GM23248 (cell line): Measurements from ENCODE around the gene RASGRP1. TPM values are rescaled to one million over a fixed set of nuclear protein-coding genes. Genes with fewer than 3 reads are reported as not detected.

Experiments used
- DNase-seq: peaks from one replicate; pipeline ENCODE4 v3.0.0-alpha.2; 2015
- H2AFZ ChIP-seq: fragments of 200-600 bp; sonication (generic); 2 replicates; pipeline ENCODE4 v1.6.1; 2016; ENCODE audit warnings: antibody characterized with exemption
- H3F3A ChIP-seq: fragments of 200-600 bp; sonication (generic); 2 replicates; pipeline ENCODE4 v1.6.1; 2016; ENCODE audit warnings: mild to moderate bottlenecking, antibody characterized with exemption, mixed run types; ENCODE audit not compliant: insufficient read depth
- H3K27ac ChIP-seq: fragments of 200-600 bp; sonication (generic); 2 replicates; pipeline ENCODE4 v1.5.1; 2016; ENCODE audit warnings: mild to moderate bottlenecking
- H3K27me3 ChIP-seq: fragments of 200-600 bp; sonication (generic); replicated peaks from 2 replicates; pipeline ENCODE4 v1.6.1; 2016; ENCODE audit warnings: mild to moderate bottlenecking; ENCODE audit not compliant: insufficient read depth
- H3K36me3 ChIP-seq: fragments of 200-600 bp; sonication (generic); 2 replicates; pipeline ENCODE4 v1.6.1; 2016; ENCODE audit warnings: low read depth, mild to moderate bottlenecking
- H3K4me1 ChIP-seq: fragments of 200-600 bp; sonication (generic); 2 replicates; pipeline ENCODE4 v1.6.1; 2016; ENCODE audit warnings: mild to moderate bottlenecking; ENCODE audit not compliant: insufficient read depth
- H3K4me2 ChIP-seq: fragments of 200-600 bp; sonication (generic); one replicate; pipeline ENCODE4 v1.6.1; 2016; ENCODE audit warnings: mild to moderate bottlenecking; ENCODE audit not compliant: unreplicated experiment
- H3K4me3 ChIP-seq: fragments of 200-600 bp; sonication (generic); 2 replicates; pipeline ENCODE4 v1.5.1; 2016; ENCODE audit warnings: mild to moderate bottlenecking
- H3K79me2 ChIP-seq: fragments of 200-600 bp; sonication (generic); 2 replicates; pipeline ENCODE4 v1.6.1; 2016; ENCODE audit warnings: mild to moderate bottlenecking; ENCODE audit not compliant: insufficient read depth
- H3K9ac ChIP-seq: fragments of 200-600 bp; sonication (generic); 2 replicates; pipeline ENCODE4 v1.6.1; 2016; ENCODE audit warnings: mild to moderate bottlenecking
- H3K9me2 ChIP-seq: fragments of 200-600 bp; sonication (generic); 2 replicates; pipeline ENCODE4 v1.6.1; 2016; ENCODE audit warnings: mixed run types, mild to moderate bottlenecking, moderate library complexity; ENCODE audit not compliant: insufficient read depth
- H3K9me3 ChIP-seq: fragments of 200-600 bp; sonication (generic); one replicate; pipeline ENCODE4 v1.6.1; 2017; ENCODE audit warnings: low read depth
- H4K20me1 ChIP-seq: fragments of 200-600 bp; sonication (generic); 2 replicates; pipeline ENCODE4 v1.6.0; 2016; ENCODE audit not compliant: insufficient read depth
- EZH2 ChIP-seq: fragments of 200-600 bp; sonication (generic); IDR thresholded peaks from 2 replicates; pipeline ENCODE4 v1.6.1; 2018; ENCODE audit warnings: antibody characterized with exemption, mild to moderate bottlenecking; ENCODE audit not compliant: insufficient read depth, poor library complexity, severe bottlenecking
- EZH2phosphoT487 ChIP-seq: fragments of 200-600 bp; sonication (generic); IDR thresholded peaks from 2 replicates; pipeline ENCODE4 v1.6.1; 2018; ENCODE audit warnings: antibody characterized with exemption, moderate library complexity, mild to moderate bottlenecking, low read depth; ENCODE audit not compliant: insufficient read depth
- WGBS, 2 experiments: methylation state at CpG; one replicate each; pipeline ENCODE4 v1.1.6; 2015 to 2017; ENCODE audit warnings: low lambda C conversion rate in 2 of 2, low coverage in 1 of 2; ENCODE audit errors: missing lambda C conversion rate in 2 of 2; 5-methylcytosine and 5-hydroxymethylcytosine counted together
- in situ Hi-C: fragments of 300-500 bp; cut with MboI; formaldehyde crosslinking; loops from 2 replicates; pipeline ENCODE4 v1.15.0; 2020
- polyA plus RNA-seq: library from polyadenylated mRNA; unstranded; fragments of >200 nt; fragmentation: Nextera tagmentation; extraction: Ambion mirVana; gene quantifications from 2 replicates; pipeline ENCODE4 v1.2.1, GENCODE V29; 2016
- total RNA-seq: library from RNA; depleted of rRNA; stranded (reverse); fragments of >200 nt; shearing (Covaris generic); gene quantifications from 2 replicates; pipeline ENCODE4 v1.2.3, GENCODE V29; 2014

The RASGRP1 gene
- total and polyA plus RNA-seq, 2 experiments from 2014 or later, result 0.58 to 1.5 TPM

- H3K79me2 ChIP-seq, result no peaks in the 10 kb centered on the region
- no peaks in the 10 kb centered on the region for H3K9me3 ChIP-seq
- no peak for DNase-seq
- no peak overlapping the region for H3K27ac ChIP-seq
- peaks cover 42% of the 10 kb centered on the region for H3K4me1 ChIP-seq
- no peak for TF ChIP-seq EZH2
- no peak for TF ChIP-seq EZH2phosphoT487
- no peaks in the 10 kb centered on the region for H3K36me3 ChIP-seq
- no peak overlapping the region for H3K4me2 ChIP-seq
- in situ Hi-C loops, result no loop called here
- H3K27me3 ChIP-seq, result no peaks in the 10 kb centered on the region
- H3F3A ChIP-seq, result peaks cover 39% of the 10 kb centered on the region
- H4K20me1 ChIP-seq, result no peaks in the 10 kb centered on the region
- H3K9ac ChIP-seq, result no peak overlapping the region
- no peaks in the 10 kb centered on the region for H3K9me2 ChIP-seq
- H2AFZ ChIP-seq, result no peak overlapping the region
- no peak overlapping the region for H3K4me3 ChIP-seq
- WGBS, 2 experiments, result 86 to 88% methylated on average over 8 of the region's 8 CpGs
Observed at GRCh38 chr15:38538328-38539007, 26.1 kb downstream of the RASGRP1 start.

DNA sequence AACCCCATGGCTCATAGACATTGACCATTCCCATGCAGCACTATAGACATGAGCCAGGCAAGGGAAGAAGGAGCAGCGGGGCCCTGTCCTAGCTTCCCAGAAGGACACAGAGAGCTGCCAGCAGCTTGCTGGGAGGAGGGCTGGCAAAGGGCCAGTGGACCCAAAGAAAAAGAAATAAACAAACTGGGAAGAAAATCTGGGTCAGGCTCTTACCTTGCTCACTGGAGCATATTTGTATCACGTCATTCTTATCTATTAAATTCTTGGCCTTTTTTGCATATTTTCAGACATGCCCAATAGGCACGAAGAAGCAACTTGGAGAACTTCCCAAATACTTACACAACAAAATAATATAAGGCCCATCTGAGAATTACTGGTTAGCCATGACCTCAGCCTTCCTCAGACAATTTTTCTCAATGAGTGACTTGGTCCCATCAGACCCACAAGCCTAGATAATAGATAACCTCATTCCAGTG is 28.4 kb downstream of the RASGRP1 start:
- Histone ChIP-seq H4K20me1 (no peaks in the 10 kb centered on the region), H3K79me2 (no peaks in the 10 kb centered on the region), H2AFZ (no peak overlapping the region), H3K4me2 (peak overlapping the region; percentile 16), H3K9ac (no peak overlapping the region), H3F3A (peaks cover 41% of the 10 kb centered on the region), H3K27me3 (no peaks in the 10 kb centered on the region), H3K4me1 (peaks cover 54% of the 10 kb centered on the region), H3K9me2 (no peaks in the 10 kb centered on the region), H3K36me3 (no peaks in the 10 kb centered on the region), H3K27ac (peak overlapping the region; percentile 68), H3K4me3 (no peak overlapping the region), H3K9me3 (no peaks in the 10 kb centered on the region)
- WGBS, 2 experiments, result 30 to 33% methylated on average over 3 of the region's 3 CpGs
- in situ Hi-C loops, result no loop called here
- peak; percentile 96 for DNase-seq
- no peak for TF ChIP-seq EZH2phosphoT487
- no peak for TF ChIP-seq EZH2

GRCh38 chr15:38535491-38536200 is 29.0 kb downstream of the RASGRP1 start:
- Histone ChIP-seq H2AFZ (no peak overlapping the region), H3K9me3 (no peaks in the 10 kb centered on the region), H3K9me2 (no peaks in the 10 kb centered on the region), H3K36me3 (no peaks in the 10 kb centered on the region), H3K9ac (no peak overlapping the region), H3K4me3 (no peak overlapping the region), H3K4me1 (peaks cover 57% of the 10 kb centered on the region), H3K79me2 (no peaks in the 10 kb centered on the region), H3K27me3 (no peaks in the 10 kb centered on the region), H3F3A (peaks cover 42% of the 10 kb centered on the region), H4K20me1 (no peaks in the 10 kb centered on the region), H3K4me2 (no peak overlapping the region), H3K27ac (peak overlapping the region; percentile 68)
- WGBS, 2 experiments, result 65 to 68% methylated on average over 8 of the region's 8 CpGs
- DNase-seq, result peak; percentile 73
- in situ Hi-C loops, result no loop called here
- TF ChIP-seq EZH2 (no peak), EZH2phosphoT487 (no peak)

DNA sequence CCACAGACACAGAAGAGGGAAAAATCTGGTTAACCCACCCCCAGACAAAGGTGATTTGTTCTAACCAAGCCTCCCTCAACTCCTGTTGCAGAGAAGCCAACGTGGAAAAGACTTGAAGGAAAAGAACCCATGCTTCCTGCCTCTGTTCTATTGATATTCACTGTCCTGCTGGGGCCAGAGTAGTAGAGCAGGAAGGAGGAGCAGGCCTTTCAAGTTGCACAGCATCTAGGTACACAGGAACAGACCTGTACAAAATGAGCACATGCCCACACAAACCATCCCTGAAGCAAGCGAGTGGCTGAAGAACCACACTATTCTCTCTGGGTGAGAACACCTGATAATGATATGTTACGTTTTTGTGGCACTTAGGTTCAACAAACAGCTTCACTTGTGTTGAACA is 29.9 kb downstream of the RASGRP1 start:
- H3F3A ChIP-seq, result peaks cover 35% of the 10 kb centered on the region
- no peak overlapping the region for H3K4me3 ChIP-seq
- H4K20me1 ChIP-seq, result no peaks in the 10 kb centered on the region
- H2AFZ ChIP-seq, result no peak overlapping the region
- H3K36me3 ChIP-seq, result no peaks in the 10 kb centered on the region
- no peaks in the 10 kb centered on the region for H3K9me3 ChIP-seq
- no peak overlapping the region for H3K27ac ChIP-seq
- in situ Hi-C loops, result no loop called here
- H3K79me2 ChIP-seq, result no peaks in the 10 kb centered on the region
- H3K9me2 ChIP-seq, result 0 out of 2 replicates have a peak, but pooled peaks cover 1% of the 10 kb centered on the region
- H3K9ac ChIP-seq, result no peak overlapping the region
- TF ChIP-seq EZH2phosphoT487 (no peak), EZH2 (no peak)
- WGBS, 2 experiments, result 85 to 88% methylated on average over 3 of the region's 3 CpGs
- H3K27me3 ChIP-seq, result no peaks in the 10 kb centered on the region
- no peak overlapping the region for H3K4me2 ChIP-seq
- peaks cover 56% of the 10 kb centered on the region for H3K4me1 ChIP-seq
- DNase-seq, result no peak
